PFSK-1 (cell line): ENCODE measurements around the gene PLCH2.

Experiments used
- POLR2AphosphoS5 ChIP-seq: IDR thresholded peaks from 2 replicates; pipeline ENCODE4 v1.6.1; 2012; ENCODE audit warnings: low read depth, mild to moderate bottlenecking, control low read depth, low read length, moderate library complexity
- TAF1 ChIP-seq: IDR thresholded peaks from 2 replicates; pipeline ENCODE4 v1.6.1; 2012; ENCODE audit warnings: low read length, control low read depth, borderline replicate concordance; ENCODE audit not compliant: insufficient read depth

GRCh38 chr1:2498648-2499047, 22.6 kb downstream of the PLCH2 start:
- no peak for TF ChIP-seq POLR2AphosphoS5
- TF ChIP-seq TAF1: no peak
